HCT116 (cell line): ENCODE results near the gene CDHR5. TPM values are rescaled to one million over a fixed set of nuclear protein-coding genes. Genes with fewer than 3 reads are reported as not detected.

ENCODE experiments used
- ATAC-seq: fragments of 200-7000 bp; cut with Tn5 transposase; 2 replicates; pipeline ENCODE4 v1.9.1; 2020; ENCODE audit warnings: mild to moderate bottlenecking, moderate library complexity
- BruUV-seq: library from RNA; stranded (reverse); fragments of 400-500 nt; replicated peaks from 2 replicates; lab custom pipeline; 2021; lab: Mats Ljungman, UMichigan
- CTCF ChIA-PET: fragments of 300-600 bp; sonication (Branson Sonifier 250); formaldehyde crosslinking; loops from one replicate; lab custom pipeline; 2021; ENCODE audit warnings: antibody characterized with exemption; lab: Charles Lee
- POLR2A ChIA-PET: fragments of 300-600, 350-600 bp; sonication (Branson Sonifier 250); formaldehyde crosslinking; loops from one replicate; lab custom pipeline; 2021; ENCODE audit warnings: antibody characterized with exemption; lab: Charles Lee
- RAD21 ChIA-PET, 2 experiments: fragments of 300-600 bp; sonication (Branson Sonifier 250); formaldehyde crosslinking; loops; one replicate each; lab custom pipeline; 2023; ENCODE audit warnings: low total read pairs in 2 of 2; ENCODE audit not compliant: uncharacterized antibody in 2 of 2, unreplicated experiment in 2 of 2, low non-redundant PET in 1 of 2; lab: Charles Lee
- DNase-seq: peaks from one replicate; pipeline ENCODE4 v3.0.0-alpha.2; 2010; ENCODE audit warnings: low read depth, low spot score
- H2AFZ ChIP-seq: fragments of 200-600 bp; shearing (Covaris generic), sonication (generic); 2 replicates; pipeline ENCODE4 v1.6.1; 2017; ENCODE audit warnings: low read depth, mixed run types, mixed read lengths, antibody characterized with exemption, low read length; ENCODE audit not compliant: poor library complexity, severe bottlenecking
- H3K27ac ChIP-seq: 2 replicates; pipeline ENCODE4 v1.5.1; 2012; ENCODE audit warnings: low read depth, low read length
- H3K27me3 ChIP-seq: fragments of 200-600 bp; sonication (generic); 2 replicates; pipeline ENCODE4 v1.6.1; 2016; ENCODE audit warnings: mixed run types, low read length, mixed read lengths; ENCODE audit not compliant: insufficient read depth
- H3K36me3 ChIP-seq, 2 experiments: fragments of 200-500 bp in 1 of 2; fragments of 200-600 bp in 1 of 2; sonication (Bioruptor generic) in 1 of 2; sonication (generic) in 1 of 2; 2 replicates each; pipeline versions ENCODE4 v1.5.1 to v1.6.1; 2014 to 2016; ENCODE audit warnings: low read length in 2 of 2, inconsistent platforms in 1 of 2, mixed read lengths in 1 of 2, mixed run types in 1 of 2; ENCODE audit not compliant: insufficient read depth in 2 of 2, control insufficient read depth in 1 of 2
- H3K4me1 ChIP-seq, 2 experiments: fragments of 200-600 bp in 1 of 2; sonication (generic) in 1 of 2; 2 replicates each; pipeline versions ENCODE4 v1.5.1 to v1.6.1; 2012 to 2017; ENCODE audit warnings: low read length in 2 of 2, inconsistent platforms in 1 of 2, mild to moderate bottlenecking in 1 of 2, mixed read lengths in 1 of 2, mixed run types in 1 of 2, moderate library complexity in 1 of 2; ENCODE audit not compliant: insufficient read depth in 2 of 2, control insufficient read depth in 1 of 2
- H3K4me2 ChIP-seq: fragments of 200-600 bp; sonication (generic); 2 replicates; pipeline ENCODE4 v1.6.1; 2017; ENCODE audit warnings: mixed run types, low read length, mixed read lengths
- H3K4me3 ChIP-seq, 2 experiments: fragments of 200-600 bp in 1 of 2; sonication (generic) in 1 of 2; replicated peaks in 1 of 2; 2 replicates each; pipeline ENCODE4 v1.5.1; 2011 to 2016; ENCODE audit warnings: low read length in 2 of 2, control low read depth in 1 of 2, low read depth in 1 of 2, mild to moderate bottlenecking in 1 of 2, mixed read lengths in 1 of 2, mixed run types in 1 of 2
- H3K79me2 ChIP-seq: fragments of 200-600 bp; sonication (generic); 2 replicates; pipeline ENCODE4 v1.6.1; 2017; ENCODE audit warnings: mild to moderate bottlenecking, mixed run types, low read length, moderate library complexity, mixed read lengths; ENCODE audit not compliant: insufficient read depth
- H3K9ac ChIP-seq: fragments of 200-600 bp; sonication (generic); 2 replicates; pipeline ENCODE4 v1.6.1; 2016; ENCODE audit warnings: low read length, mixed read lengths
- H3K9me2 ChIP-seq: fragments of 200-600 bp; sonication (generic), shearing (Covaris generic); 2 replicates; pipeline ENCODE4 v1.6.1; 2017; ENCODE audit warnings: mixed run types, mild to moderate bottlenecking, moderate library complexity; ENCODE audit not compliant: insufficient read depth
- H3K9me3 ChIP-seq, 2 experiments: fragments of 200-500 bp in 1 of 2; fragments of 200-600 bp in 1 of 2; sonication (Bioruptor generic) in 1 of 2; sonication (generic) in 1 of 2; 2 replicates each; pipeline ENCODE4 v1.6.1; 2014 to 2017; ENCODE audit warnings: low read length in 2 of 2, mixed read lengths in 2 of 2, inconsistent platforms in 1 of 2, low read depth in 1 of 2, mild to moderate bottlenecking in 1 of 2, mixed run types in 1 of 2, moderate library complexity in 1 of 2; ENCODE audit not compliant: control insufficient read depth in 1 of 2, insufficient read depth in 1 of 2
- H4K20me1 ChIP-seq: fragments of 200-600 bp; sonication (generic), shearing (Covaris generic); 2 replicates; pipeline ENCODE4 v1.6.1; 2017; ENCODE audit warnings: mixed run types, mild to moderate bottlenecking, moderate library complexity; ENCODE audit not compliant: insufficient read depth
- CEBPB ChIP-seq: IDR thresholded peaks from 2 replicates; pipeline ENCODE4 v1.6.1; 2012; ENCODE audit warnings: low read depth
- CTCF ChIP-seq, 3 experiments: fragments of 200-600 bp in 1 of 3; sonication (generic) in 1 of 3; IDR thresholded peaks in 2 of 3; conservative IDR thresholded peaks in 1 of 3; 2 replicates each; pipeline ENCODE4 v1.5.1; 2012 to 2017; ENCODE audit warnings: low read depth in 2 of 3, low read length in 2 of 3, antibody characterized with exemption in 1 of 3, borderline replicate concordance in 1 of 3, control low read depth in 1 of 3, mild to moderate bottlenecking in 1 of 3, mixed read lengths in 1 of 3, mixed run types in 1 of 3, moderate library complexity in 1 of 3; ENCODE audit not compliant: insufficient read depth in 1 of 3
- EZH2phosphoT487 ChIP-seq: fragments of 200-600 bp; IDR thresholded peaks from 2 replicates; pipeline ENCODE4 v1.6.1; 2018; ENCODE audit warnings: antibody characterized with exemption, borderline replicate concordance
- RAD21 ChIP-seq: IDR thresholded peaks from 2 replicates; pipeline ENCODE4 v1.6.1; 2012; ENCODE audit warnings: low read depth, mild to moderate bottlenecking
- TCF7L2 ChIP-seq: IDR thresholded peaks from 2 replicates; pipeline ENCODE4 v1.7.0; 2011; ENCODE audit warnings: borderline replicate concordance, inconsistent platforms; ENCODE audit not compliant: insufficient read depth, insufficient read length; ENCODE audit errors: extremely low read depth
- ZFX ChIP-seq: fragments of 450-650 bp; IDR thresholded peaks from 2 replicates; pipeline ENCODE4 v1.6.1; 2017
- intact Hi-C: fragments of 100-400 bp; cut with micrococcal nuclease; formaldehyde crosslinking; loops from 2 replicates; pipeline ENCODE4 v1.10.0; 2022
- total RNA-seq: library from RNA; stranded (reverse); gene quantifications from one replicate; pipeline ENCODE4 v1.2.1, GENCODE V29; 2021; ENCODE audit not compliant: unreplicated experiment

The CDHR5 gene
- total RNA-seq, 1 experiment from 2014 or later = not detected

DNA sequence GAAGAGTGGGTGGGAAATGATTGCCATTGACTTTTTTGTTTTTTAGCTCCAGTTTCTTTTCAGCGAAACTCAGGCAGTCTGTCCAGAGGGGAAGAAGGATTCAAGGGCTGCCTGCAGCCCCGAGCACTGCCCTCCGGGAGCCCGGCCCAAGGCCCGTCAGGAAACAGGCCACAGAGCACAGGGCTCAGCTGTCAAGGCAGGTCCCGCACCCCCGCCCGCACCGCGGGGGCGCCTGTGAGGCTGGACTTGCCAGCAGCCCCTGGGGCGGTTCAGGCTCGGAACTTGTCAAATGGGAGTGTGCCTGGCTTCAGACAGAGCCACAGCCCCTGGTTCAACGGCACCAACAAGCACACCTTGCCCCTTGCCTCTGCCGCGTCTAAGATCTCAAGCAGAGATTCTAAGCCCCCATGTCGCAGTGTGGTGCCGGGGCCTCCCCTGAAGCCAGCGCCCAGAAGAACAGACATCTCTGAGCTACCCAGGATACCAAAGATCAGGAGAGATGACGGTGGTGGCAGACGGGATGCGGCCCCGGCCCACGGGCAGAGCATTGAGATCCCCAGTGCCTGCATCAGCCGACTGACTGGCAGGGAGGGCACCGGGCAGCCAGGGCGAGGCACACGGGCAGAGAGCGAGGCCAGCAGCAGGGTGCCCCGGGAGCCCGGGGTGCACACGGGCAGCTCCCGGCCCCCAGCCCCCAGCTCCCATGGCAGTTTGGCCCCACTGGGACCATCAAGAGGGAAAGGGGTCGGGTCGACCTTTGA lies 17.6 kb downstream of the CDHR5 start:
- H3K36me3 ChIP-seq = peaks cover 46 to 56% of the 10 kb centered on the region in 2 experiments; a peak in 3 of 4 replicates
- CTCF ChIA-PET = no interaction called here

More for the DNA sequence above, 17.6 kb downstream of the CDHR5 start:
- no peak for DNase-seq
- ATAC-seq = no peak
- ChIA-PET POLR2A (no interaction called here), RAD21 (no interaction called here)
- H3K79me2 ChIP-seq = peaks cover 21% of the 10 kb centered on the region; the same call in 1 of the 2 replicates
- H2AFZ ChIP-seq = no peak overlapping the region
- TF ChIP-seq RAD21 = no peak
- no peak for TF ChIP-seq CTCF (IDR thresholded peaks at IDR 0.05 in 2 of 3, conservative IDR thresholded peaks at IDR 0.05 in 1 of 3; ENCODE audit: borderline replicate concordance in 1 of 3, insufficient read depth in 1 of 3, low read depth in 2 of 3, low read length in 2 of 3)
- no peak for TF ChIP-seq CEBPB
- TF ChIP-seq ZFX = no peak
- TF ChIP-seq TCF7L2 = no peak
- TF ChIP-seq EZH2phosphoT487 = no peak
- no peaks in the 10 kb centered on the region for H3K9me2 ChIP-seq
- no peaks in the 10 kb centered on the region for H3K27me3 ChIP-seq
- no peaks in the 10 kb centered on the region for H3K9me3 ChIP-seq
- H3K4me2 ChIP-seq = no peak overlapping the region
- no TSS peak for BruUV-seq
- intact Hi-C loops = no loop called here
- H4K20me1 ChIP-seq = peaks cover 3% of the 10 kb centered on the region; the same call in 1 of the 2 replicates
- no peak overlapping the region for H3K4me3 ChIP-seq
- no peak overlapping the region for H3K27ac ChIP-seq
- H3K9ac ChIP-seq = no peak overlapping the region
- H3K4me1 ChIP-seq = peaks cover 0 to under 1% of the 10 kb centered on the region in 2 experiments; a peak in 1 of 4 replicates
